HG03575 (cell line): ENCODE measurements around the gene CTTN.
"Not testable (repeated sequence)": the region's sequence is repeated elsewhere in the genome, so short reads cannot be mapped to it uniquely, and the experiment has no call there.

Experiments used
- ATAC-seq: cut with Tn5 transposase; IDR thresholded peaks from one replicate; pipeline ENCODE4 v1.9.1; 2021; ENCODE audit not compliant: unreplicated experiment, insufficient number of reproducible peaks, low FRiP score; ENCODE audit errors: extremely low read depth

CTTN gene

DNA sequence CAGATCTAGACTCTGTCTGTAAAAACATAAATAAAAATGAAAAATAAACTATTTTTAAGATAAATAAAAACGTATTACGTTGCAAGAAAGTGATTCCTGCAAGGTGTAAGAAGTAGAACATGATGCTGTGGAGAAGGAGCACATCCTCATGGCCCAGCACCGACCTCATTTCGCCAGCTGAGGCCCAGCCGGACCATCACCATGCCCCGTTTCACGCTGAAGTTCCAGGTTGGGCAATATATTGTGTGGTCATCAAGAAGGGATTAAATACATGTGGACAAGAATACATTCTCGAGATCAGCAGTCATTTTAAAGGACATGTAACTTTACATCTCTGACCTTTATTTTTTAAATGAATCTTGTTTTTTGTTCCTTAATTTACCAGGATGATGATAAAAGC lies 20.7 kb upstream of the CTTN start:
- ATAC-seq, result no peak

- ATAC-seq, result no peak
Observed at GRCh38 chr11:70378506-70379134, 19.7 kb upstream of the CTTN start.

- ATAC-seq, result no peak
Observed at GRCh38 chr11:70381350-70381749, 17.0 kb upstream of the CTTN start.

- ATAC-seq, result no peak
Observed at GRCh38 chr11:70381872-70382861, 16.2 kb upstream of the CTTN start.

DNA sequence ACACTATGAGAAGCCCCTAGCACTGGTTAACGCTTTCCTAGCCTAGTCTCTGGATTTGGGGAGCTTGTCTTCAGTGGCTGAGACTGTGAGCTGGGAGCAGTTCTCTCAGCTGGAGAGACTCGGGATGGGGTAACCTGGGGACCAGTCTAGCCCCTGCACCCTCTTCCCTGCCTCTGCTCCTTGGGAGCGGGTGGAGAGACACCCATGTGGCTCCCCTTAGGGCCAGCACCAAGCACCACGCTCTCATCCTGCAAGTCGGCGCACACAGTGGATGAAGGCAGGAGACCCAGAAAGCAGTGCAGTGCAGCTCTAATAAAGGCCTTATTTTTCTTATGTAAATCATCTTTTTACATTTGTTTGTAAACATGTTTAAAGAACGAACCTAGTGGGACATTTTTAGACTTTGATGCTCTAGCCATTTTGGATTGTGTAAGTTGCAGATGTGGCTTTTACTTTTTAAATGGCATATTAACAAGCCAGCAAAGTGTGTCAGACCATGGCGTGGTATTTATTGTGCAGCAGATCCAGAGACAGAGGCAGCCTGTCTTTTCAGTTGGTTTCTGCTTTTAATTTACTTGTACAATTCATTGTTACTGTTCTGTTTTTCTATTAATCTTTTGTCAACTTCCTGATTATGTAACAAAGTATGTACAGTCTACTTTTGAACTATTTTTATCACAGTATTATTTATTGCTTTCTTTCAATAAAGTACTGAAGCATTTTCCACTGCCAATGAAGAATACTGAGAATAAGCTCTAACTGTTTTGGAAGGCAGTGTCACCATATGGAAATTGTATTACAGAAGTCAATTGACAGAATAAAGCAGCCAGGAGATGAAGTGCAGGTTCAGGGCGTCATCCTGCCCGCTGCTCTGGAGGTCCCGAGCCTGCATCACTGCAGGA lies 14.4 kb upstream of the CTTN start:
- ATAC-seq, result no peak

DNA sequence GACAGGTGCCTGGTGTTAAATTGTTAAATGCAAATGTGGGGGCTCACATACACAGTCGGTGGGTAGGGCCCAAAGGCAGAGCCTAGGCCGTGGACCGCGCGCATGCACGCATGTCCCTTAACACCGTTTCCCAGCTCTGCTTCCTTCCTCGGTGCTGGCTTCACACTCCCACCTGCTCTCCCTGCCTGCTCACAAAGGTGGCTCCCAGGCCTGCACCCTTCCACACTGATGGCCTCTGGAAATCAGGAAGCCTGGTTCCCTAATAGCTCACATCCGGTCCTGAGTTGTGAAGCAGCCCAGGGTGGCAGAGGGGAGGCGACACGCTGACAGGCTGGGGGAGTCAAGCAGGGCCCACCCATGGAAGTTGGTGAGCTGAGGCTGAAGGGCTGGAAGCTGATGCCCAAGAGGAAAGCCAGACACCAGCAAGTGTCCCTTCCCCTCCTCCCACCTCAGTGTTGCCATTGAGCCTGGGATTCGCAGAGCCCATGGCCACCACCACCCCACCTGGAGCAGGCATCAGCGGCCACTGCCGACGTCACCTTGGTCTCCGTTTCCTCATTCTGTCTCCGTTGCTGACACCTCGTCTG lies 13.7 kb upstream of the CTTN start:
- ATAC-seq, result no peak

GRCh38 chr11:70387564-70387963 lies 10.8 kb upstream of the CTTN start:
- no peak for ATAC-seq

GRCh38 chr11:70389201-70389600 lies 9.1 kb upstream of the CTTN start:
- ATAC-seq, result no peak

- not testable (repeated sequence) for ATAC-seq
Observed at GRCh38 chr11:70390882-70391281, 7.4 kb upstream of the CTTN start.

GRCh38 chr11:70394211-70394950 lies 3.9 kb upstream of the CTTN start:
- ATAC-seq, result no peak

DNA sequence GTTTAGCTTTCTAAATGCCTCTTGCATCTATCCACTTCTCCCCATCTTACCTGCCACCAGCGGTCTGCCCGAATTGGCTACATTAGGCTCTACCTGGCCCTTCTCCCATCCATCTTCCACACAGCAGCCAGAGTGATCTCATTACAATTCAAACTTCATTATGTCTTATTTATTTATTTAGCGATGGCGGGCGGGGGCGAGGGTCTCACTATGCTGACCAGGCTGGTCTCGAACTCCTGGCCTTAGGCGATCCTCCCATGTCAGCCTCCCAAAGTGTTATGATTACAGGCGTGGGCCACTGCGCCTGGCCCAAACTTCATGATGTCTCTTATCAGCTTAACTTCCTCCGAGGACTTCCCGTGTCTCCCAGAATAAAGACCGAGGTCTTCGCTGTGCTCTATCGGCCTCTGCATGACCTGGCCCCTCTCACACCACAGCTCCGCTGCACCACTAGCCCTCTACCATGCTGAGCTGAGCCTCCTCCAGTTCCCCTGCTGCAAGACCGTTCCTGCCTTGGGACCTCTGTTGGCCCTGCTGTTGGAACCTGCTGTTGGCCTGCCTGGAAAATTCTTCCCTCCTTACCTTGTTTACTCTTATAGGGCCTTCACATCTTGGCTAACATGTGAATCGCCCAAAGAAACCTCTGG lies 870 bp upstream of the CTTN start:
- no peak for ATAC-seq

GRCh38 chr11:70398834-70399680 lies 728 bp downstream of the CTTN start:
- no peak for ATAC-seq

GRCh38 chr11:70399681-70400112 lies 1.4 kb downstream of the CTTN start:
- ATAC-seq, result no peak

DNA sequence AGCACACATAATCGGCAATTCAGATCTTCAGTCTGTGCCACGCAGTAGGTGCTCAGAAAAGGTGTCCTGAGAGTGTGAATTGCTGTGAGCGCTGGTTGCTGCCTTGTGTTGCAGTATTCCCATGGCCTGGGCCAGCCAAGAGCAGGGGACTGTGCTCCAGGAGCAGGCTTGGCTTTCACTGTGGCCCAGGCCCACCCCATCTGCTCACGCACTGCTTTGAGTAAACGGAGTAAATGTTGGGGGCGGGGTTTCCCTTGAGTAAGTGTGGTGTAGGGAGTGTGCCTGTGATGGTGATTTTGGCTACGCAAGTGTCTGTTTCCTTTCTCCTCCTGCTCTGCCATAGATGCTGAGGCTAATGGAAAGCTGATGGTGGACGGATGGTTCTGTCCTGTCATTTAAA lies 2.3 kb downstream of the CTTN start:
- ATAC-seq, result no peak

- no peak for ATAC-seq
Observed at GRCh38 chr11:70402016-70402415, 3.7 kb downstream of the CTTN start.

DNA sequence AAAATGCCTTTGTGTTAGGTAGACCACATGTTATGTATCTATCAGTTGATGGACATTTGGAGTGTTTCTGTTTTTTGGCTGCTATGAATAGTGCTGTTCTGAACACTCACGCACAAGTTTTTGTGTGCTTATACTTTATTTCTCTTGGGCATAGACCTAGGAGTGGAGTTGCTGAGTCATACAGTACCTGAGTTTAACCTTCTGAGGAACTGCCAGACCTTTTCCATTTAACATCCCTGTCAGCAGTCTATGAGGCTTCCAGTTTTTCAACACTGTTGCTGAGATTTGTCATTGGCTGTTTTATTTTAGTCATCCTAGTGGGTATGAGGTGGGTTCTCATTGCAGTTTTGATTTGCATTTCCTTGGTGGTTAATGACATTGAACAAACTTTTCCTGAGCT lies 4.4 kb downstream of the CTTN start:
- ATAC-seq, result no peak

GRCh38 chr11:70404244-70404643 lies 5.9 kb downstream of the CTTN start:
- ATAC-seq, result no peak
